Dermis blood vessel endothelial cell (primary cell): ENCODE measurements around the gene EHBP1L1. TPM values are rescaled to one million over a fixed set of nuclear protein-coding genes. Genes with fewer than 3 reads are reported as not detected.

Experiments used
- DNase-seq: peaks from one replicate; pipeline ENCODE4 v3.0.0; 2010
- total RNA-seq: library from RNA; depleted of rRNA; stranded (reverse); fragments of >200 nt; gene quantifications from 2 replicates; pipeline ENCODE4 v1.2.3, GENCODE V29; 2014

Gene EHBP1L1
- 15.7 and 15.9 TPM in 2 replicates for total RNA-seq

- DNase-seq: peak; percentile 39
Measured at GRCh38 chr11:65575568-65576231, at the start of gene EHBP1L1. EHBP1L1 (plus strand) TSS chr11:65576053; CDS start chr11:65576303, 250 bp downstream.

- DNase-seq: no peak
Measured at GRCh38 chr11:65526744-65527143, 49.1 kb upstream of the EHBP1L1 start.

- no peak for DNase-seq
Measured at GRCh38 chr11:65528819-65529350, 47.0 kb upstream of the EHBP1L1 start.

GRCh38 chr11:65529475-65530156, 46.2 kb upstream of the EHBP1L1 start:
- no peak for DNase-seq

GRCh38 chr11:65530157-65530496, 45.7 kb upstream of the EHBP1L1 start:
- no peak for DNase-seq

- DNase-seq: no peak
Measured at GRCh38 chr11:65532388-65533064, 43.3 kb upstream of the EHBP1L1 start.

- no peak for DNase-seq
Measured at GRCh38 chr11:65535102-65535501, 40.8 kb upstream of the EHBP1L1 start.

GRCh38 chr11:65536412-65537295, 39.2 kb upstream of the EHBP1L1 start:
- DNase-seq: no peak

- no peak for DNase-seq
Measured at GRCh38 chr11:65537296-65537597, 38.6 kb upstream of the EHBP1L1 start.

GRCh38 chr11:65537620-65538231, 38.1 kb upstream of the EHBP1L1 start:
- no peak for DNase-seq

- no peak for DNase-seq
Measured at GRCh38 chr11:65538232-65538914, 37.5 kb upstream of the EHBP1L1 start.

GRCh38 chr11:65538915-65539743, 36.7 kb upstream of the EHBP1L1 start:
- DNase-seq: no peak

GRCh38 chr11:65539744-65540289, 36.0 kb upstream of the EHBP1L1 start:
- no peak for DNase-seq

GRCh38 chr11:65540290-65541092, 35.4 kb upstream of the EHBP1L1 start:
- peak; percentile 90 for DNase-seq

GRCh38 chr11:65541093-65541982, 34.5 kb upstream of the EHBP1L1 start:
- DNase-seq: no peak

GRCh38 chr11:65542738-65543390, 33.0 kb upstream of the EHBP1L1 start:
- DNase-seq: no peak

GRCh38 chr11:65545853-65546216, 30.0 kb upstream of the EHBP1L1 start:
- DNase-seq: no peak
